H9 (cell line): ENCODE results near the gene METTL18. TPM values are rescaled to one million over a fixed set of nuclear protein-coding genes. Genes with fewer than 3 reads are reported as not detected.

Experiments
- DNase-seq: peaks from one replicate; pipeline ENCODE4 v3.0.0-alpha.2; 2017
- H2AFZ ChIP-seq: one replicate; pipeline ENCODE4 v1.6.1; 2013; ENCODE audit warnings: mild to moderate bottlenecking, low read length, control low read depth, moderate library complexity
- H2AK5ac ChIP-seq: 2 replicates; pipeline ENCODE4 v1.6.1; 2013; ENCODE audit warnings: low read length, control low read depth, mixed read lengths; ENCODE audit not compliant: insufficient read length
- H2BK120ac ChIP-seq: one replicate; pipeline ENCODE4 v1.6.1; 2013; ENCODE audit warnings: low read depth, mild to moderate bottlenecking, low read length, control low read depth, inconsistent platforms; ENCODE audit not compliant: poor library complexity, severe bottlenecking
- H2BK12ac ChIP-seq: 2 replicates; pipeline ENCODE4 v1.6.1; 2013; ENCODE audit warnings: low read length, control low read depth, mixed read lengths, low read depth; ENCODE audit not compliant: insufficient read length
- H2BK15ac ChIP-seq: 2 replicates; pipeline ENCODE4 v1.6.1; 2013; ENCODE audit warnings: low read depth, low read length, control low read depth
- H2BK20ac ChIP-seq: one replicate; pipeline ENCODE4 v1.6.1; 2013; ENCODE audit warnings: low read depth, mild to moderate bottlenecking, low read length, control low read depth, inconsistent platforms; ENCODE audit not compliant: poor library complexity, severe bottlenecking
- H2BK5ac ChIP-seq: 2 replicates; pipeline ENCODE4 v1.6.1; 2013; ENCODE audit warnings: low read length, control low read depth, mixed read lengths; ENCODE audit not compliant: insufficient read length
- H3K14ac ChIP-seq: 2 replicates; pipeline ENCODE4 v1.6.1; 2013; ENCODE audit warnings: low read length, control low read depth; ENCODE audit not compliant: insufficient read depth
- H3K18ac ChIP-seq: 2 replicates; pipeline ENCODE4 v1.6.1; 2013; ENCODE audit warnings: low read depth, mild to moderate bottlenecking, mixed read lengths, low read length, control low read depth; ENCODE audit not compliant: insufficient read length
- H3K23ac ChIP-seq: 2 replicates; pipeline ENCODE4 v1.6.1; 2013; ENCODE audit warnings: low read length, control low read depth, mixed read lengths, low read depth; ENCODE audit not compliant: insufficient read length
- H3K23me2 ChIP-seq: 2 replicates; pipeline ENCODE4 v1.6.1; 2013; ENCODE audit warnings: low read depth, mild to moderate bottlenecking, mixed read lengths, low read length, control low read depth; ENCODE audit not compliant: insufficient read length, poor library complexity, severe bottlenecking
- H3K27ac ChIP-seq: 2 replicates; pipeline ENCODE4 v1.5.1; 2013; ENCODE audit warnings: low read length, control low read depth, mixed read lengths, low read depth; ENCODE audit not compliant: insufficient read length
- H3K27me3 ChIP-seq: 2 replicates; pipeline ENCODE4 v1.6.1; 2013; ENCODE audit warnings: low read length, control low read depth, inconsistent platforms; ENCODE audit not compliant: insufficient read depth
- H3K4ac ChIP-seq: 2 replicates; pipeline ENCODE4 v1.6.1; 2013; ENCODE audit warnings: low read depth, mild to moderate bottlenecking, control low read depth, inconsistent platforms, low read length, moderate library complexity
- H3K4me1 ChIP-seq: 2 replicates; pipeline ENCODE4 v1.6.1; 2013; ENCODE audit warnings: low read length, control low read depth, inconsistent platforms; ENCODE audit not compliant: insufficient read depth
- H3K4me2 ChIP-seq: 2 replicates; pipeline ENCODE4 v1.6.1; 2013; ENCODE audit warnings: low read length, control low read depth, mixed read lengths; ENCODE audit not compliant: insufficient read length, insufficient read depth
- H3K56ac ChIP-seq: 2 replicates; pipeline ENCODE4 v1.6.1; 2013; ENCODE audit warnings: low read depth, mild to moderate bottlenecking, mixed read lengths, low read length, control low read depth; ENCODE audit not compliant: insufficient read length
- H3K79me1 ChIP-seq: 2 replicates; pipeline ENCODE4 v1.6.1; 2013; ENCODE audit warnings: low read depth, mild to moderate bottlenecking, moderate library complexity, low read length, control low read depth, inconsistent platforms; ENCODE audit not compliant: insufficient read depth, poor library complexity, severe bottlenecking
- H3K79me2 ChIP-seq: 2 replicates; pipeline ENCODE4 v1.6.1; 2013; ENCODE audit warnings: low read length, control low read depth, inconsistent platforms; ENCODE audit not compliant: insufficient read depth
- H3K9ac ChIP-seq: 2 replicates; pipeline ENCODE4 v1.6.1; 2013; ENCODE audit warnings: low read length, control low read depth, mixed read lengths; ENCODE audit not compliant: insufficient read length; ENCODE audit errors: extremely low read depth
- H3K9me3 ChIP-seq: one replicate; pipeline ENCODE4 v1.6.1; 2013; ENCODE audit warnings: low read depth, low read length, inconsistent platforms; ENCODE audit not compliant: control insufficient read depth
- H3T11ph ChIP-seq: one replicate; pipeline ENCODE4 v1.6.1; 2013; ENCODE audit warnings: mild to moderate bottlenecking, low read length, control low read depth, inconsistent platforms
- H4K20me1 ChIP-seq: one replicate; pipeline ENCODE4 v1.6.1; 2013; ENCODE audit not compliant: control insufficient read depth, insufficient read length, insufficient read depth
- H4K5ac ChIP-seq: 2 replicates; pipeline ENCODE4 v1.6.1; 2013; ENCODE audit warnings: low read depth, mild to moderate bottlenecking, mixed read lengths, low read length, control low read depth; ENCODE audit not compliant: insufficient read length
- H4K8ac ChIP-seq: replicated peaks from 2 replicates; pipeline ENCODE4 v1.6.1; 2013; ENCODE audit warnings: low read length, control low read depth, mixed read lengths, low read depth; ENCODE audit not compliant: insufficient read length
- H4K91ac ChIP-seq: 2 replicates; pipeline ENCODE4 v1.6.1; 2013; ENCODE audit warnings: low read depth, mild to moderate bottlenecking, moderate library complexity, mixed read lengths, low read length, control low read depth; ENCODE audit not compliant: insufficient read length
- H3K27ac Mint-ChIP-seq, 3 experiments: 2 replicates in 2 of 3; 3 replicates in 1 of 3; pipeline ENCODE4 v1.8.0; 2020 to 2021; ENCODE audit warnings: mixed read lengths in 3 of 3, mild to moderate bottlenecking in 1 of 3, moderate library complexity in 1 of 3
- H3K27me3 Mint-ChIP-seq: 2 replicates; pipeline ENCODE4 v1.8.0; 2021; ENCODE audit warnings: low read depth, mild to moderate bottlenecking, moderate library complexity, mixed read lengths
- H3K36me3 Mint-ChIP-seq, 3 experiments: 2 replicates in 2 of 3; 3 replicates in 1 of 3; pipeline ENCODE4 v1.8.0; 2020 to 2021; ENCODE audit warnings: low read depth in 3 of 3, mixed read lengths in 3 of 3; ENCODE audit not compliant: insufficient read depth in 1 of 3
- H3K4me1 Mint-ChIP-seq, 2 experiments: 2 replicates each; pipeline ENCODE4 v1.8.0; 2020; ENCODE audit warnings: mixed read lengths in 2 of 2
- H3K4me3 Mint-ChIP-seq, 2 experiments: 2 replicates in 1 of 2; 3 replicates in 1 of 2; pipeline ENCODE4 v1.8.0; 2020 to 2021; ENCODE audit warnings: mild to moderate bottlenecking in 2 of 2, mixed read lengths in 2 of 2, moderate library complexity in 1 of 2
- H3K9me3 Mint-ChIP-seq, 2 experiments: 2 replicates in 1 of 2; 3 replicates in 1 of 2; pipeline ENCODE4 v1.8.0; 2020; ENCODE audit warnings: mild to moderate bottlenecking in 2 of 2, mixed read lengths in 2 of 2, moderate library complexity in 1 of 2
- total RNA-seq: library from RNA; stranded (reverse); gene quantifications from 2 replicates; pipeline ENCODE4 v1.2.1, GENCODE V29; 2021
- TF ChIP-seq, protein P1 (sequence below): fragments of 200-600 bp; sonication (generic); conservative IDR thresholded peaks from 3 replicates; pipeline ENCODE4 v1.8.0; 2021; ENCODE audit warnings: antibody characterized with exemption, mild to moderate bottlenecking

Gene METTL18
- total RNA-seq, 1 experiment from 2014 or later = 8.7 TPM

DNA sequence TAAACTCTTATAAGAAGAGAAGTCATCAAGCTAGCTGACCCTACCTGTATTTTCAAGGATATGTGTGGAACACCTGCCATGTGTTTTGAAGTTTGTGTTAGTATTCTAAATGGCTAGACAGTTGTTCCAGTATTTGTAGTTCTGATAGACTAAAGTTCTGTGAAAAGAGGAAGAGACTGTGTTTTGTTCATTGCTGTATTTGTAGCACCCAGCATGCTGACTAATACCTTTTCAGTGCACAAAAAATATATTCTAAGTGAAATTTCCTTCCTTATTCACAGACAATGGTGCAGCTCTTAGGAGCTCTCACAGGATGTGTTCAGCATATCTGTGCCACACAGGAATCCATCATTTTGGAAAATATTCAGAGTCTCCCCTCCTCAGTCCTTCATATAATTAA lies 8.2 kb upstream of the METTL18 start:
- Histone ChIP-seq H3K14ac (no peak overlapping the region), H2BK15ac (no peak overlapping the region), H4K20me1 (no peaks in the 10 kb centered on the region), H4K5ac (no peak overlapping the region), H3K9ac (no peak overlapping the region), H3K27me3 (no peaks in the 10 kb centered on the region), H2BK12ac (no peak overlapping the region), H3K56ac (no peak overlapping the region), H3K18ac (no peak overlapping the region), H3K23ac (no peak overlapping the region), H3K79me1 (no peaks in the 10 kb centered on the region), H3K4me1 (no peaks in the 10 kb centered on the region), H4K91ac (no peak overlapping the region), H2BK5ac (no peak overlapping the region), H3K4ac (no peak overlapping the region), H4K8ac (no peak overlapping the region), H3T11ph (no peak overlapping the region), H2BK120ac (no peak overlapping the region), H3K9me3 (no peaks in the 10 kb centered on the region), H3K79me2 (no peaks in the 10 kb centered on the region), H2AK5ac (no peak overlapping the region), H2BK20ac (no peak overlapping the region), H3K4me2 (no peak overlapping the region), H3K27ac (no peak overlapping the region), H3K23me2 (no peaks in the 10 kb centered on the region), H2AFZ (no peak overlapping the region)
- no peak for DNase-seq
- H3K4me3 Mint-ChIP-seq = no peak overlapping the region
- H3K4me1 Mint-ChIP-seq = no peaks in the 10 kb centered on the region
- no peak overlapping the region for H3K27ac Mint-ChIP-seq
- TF ChIP-seq, protein P1, sequence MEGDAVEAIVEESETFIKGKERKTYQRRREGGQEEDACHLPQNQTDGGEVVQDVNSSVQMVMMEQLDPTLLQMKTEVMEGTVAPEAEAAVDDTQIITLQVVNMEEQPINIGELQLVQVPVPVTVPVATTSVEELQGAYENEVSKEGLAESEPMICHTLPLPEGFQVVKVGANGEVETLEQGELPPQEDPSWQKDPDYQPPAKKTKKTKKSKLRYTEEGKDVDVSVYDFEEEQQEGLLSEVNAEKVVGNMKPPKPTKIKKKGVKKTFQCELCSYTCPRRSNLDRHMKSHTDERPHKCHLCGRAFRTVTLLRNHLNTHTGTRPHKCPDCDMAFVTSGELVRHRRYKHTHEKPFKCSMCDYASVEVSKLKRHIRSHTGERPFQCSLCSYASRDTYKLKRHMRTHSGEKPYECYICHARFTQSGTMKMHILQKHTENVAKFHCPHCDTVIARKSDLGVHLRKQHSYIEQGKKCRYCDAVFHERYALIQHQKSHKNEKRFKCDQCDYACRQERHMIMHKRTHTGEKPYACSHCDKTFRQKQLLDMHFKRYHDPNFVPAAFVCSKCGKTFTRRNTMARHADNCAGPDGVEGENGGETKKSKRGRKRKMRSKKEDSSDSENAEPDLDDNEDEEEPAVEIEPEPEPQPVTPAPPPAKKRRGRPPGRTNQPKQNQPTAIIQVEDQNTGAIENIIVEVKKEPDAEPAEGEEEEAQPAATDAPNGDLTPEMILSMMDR = no peak
- no peaks in the 10 kb centered on the region for H3K9me3 Mint-ChIP-seq
- no peaks in the 10 kb centered on the region for H3K27me3 Mint-ChIP-seq
- peaks cover 7 to 39% (median 39%) of the 10 kb centered on the region in 3 experiments; a peak in 6 of 7 replicates for H3K36me3 Mint-ChIP-seq
